Gastroesophageal sphincter (tissue), 3 donors: ENCODE measurements around the gene TPRN.

ENCODE experiments used
- CTCF ChIP-seq, 4 experiments: fragments of 200-600 bp in 2 of 4; fragments of 450-650 bp in 2 of 4; sonication (generic) in 1 of 4; IDR thresholded peaks; one replicate each; pipeline ENCODE4 v1.5.1; 2017 to 2019; ENCODE audit warnings: antibody characterized with exemption in 4 of 4, mild to moderate bottlenecking in 2 of 4, moderate library complexity in 2 of 4
- POLR2A ChIP-seq, 2 donors: fragments of 450-650 bp; IDR thresholded peaks; one replicate each; pipeline ENCODE4 v1.6.1; 2017; ENCODE audit warnings: antibody characterized with exemption in 2 of 2, mild to moderate bottlenecking in 2 of 2, moderate library complexity in 1 of 2

GRCh38 chr9:137146527-137146918 is 54.0 kb downstream of the TPRN start:
- TF ChIP-seq CTCF (IDR thresholded peaks at IDR 0.05) (no peak), POLR2A (IDR thresholded peaks at IDR 0.05) (no peak)
